IMR-90 (cell line): Measurements from ENCODE around the gene PLXND1. TPM values are rescaled to one million over a fixed set of nuclear protein-coding genes. Genes with fewer than 3 reads are reported as not detected.

Experiments used
- ATAC-seq: fragments of 200-7000 bp; cut with Tn5 transposase; 2 replicates; pipeline ENCODE4 v1.9.1; 2020; ENCODE audit warnings: low read depth, mild to moderate bottlenecking, moderate library complexity
- BruUV-seq: library from RNA; stranded (reverse); fragments of 400-500 nt; replicated peaks from 2 replicates; lab custom pipeline; 2021; lab: Mats Ljungman, UMichigan
- CTCF ChIA-PET: fragments of 300-600 bp; formaldehyde crosslinking; extraction: SDS; loops from one replicate; lab custom pipeline; 2021; ENCODE audit warnings: antibody characterized with exemption; lab: Yijun Ruan, JAX
- POLR2A ChIA-PET: fragments of 300-600 bp; sonication (Branson Sonifier 250); formaldehyde crosslinking; loops from one replicate; lab custom pipeline; 2022; ENCODE audit warnings: antibody characterized with exemption; ENCODE audit not compliant: unreplicated experiment; lab: Charles Lee
- DNase-seq: peaks from one replicate; pipeline ENCODE4 v3.0.0; 2013
- H2AFZ ChIP-seq: replicated peaks from 2 replicates; pipeline ENCODE3; 2013; ENCODE audit warnings: low read length, mild to moderate bottlenecking; ENCODE audit not compliant: poor library complexity
- H2AK5ac ChIP-seq: 2 replicates; pipeline ENCODE4 v1.6.1; 2013; ENCODE audit warnings: low read depth, low read length, inconsistent platforms
- H2AK9ac ChIP-seq: replicated peaks from 2 replicates; pipeline ENCODE3; 2013; ENCODE audit warnings: mild to moderate bottlenecking, low read depth, low read length, moderate library complexity; ENCODE audit not compliant: poor library complexity
- H2BK120ac ChIP-seq: 2 replicates; pipeline ENCODE4 v1.6.1; 2013; ENCODE audit warnings: low read depth, low read length, inconsistent platforms
- H2BK15ac ChIP-seq: 3 replicates; pipeline ENCODE4 v1.6.1; 2013; ENCODE audit warnings: low read depth, low read length, inconsistent platforms
- H2BK20ac ChIP-seq: 2 replicates; pipeline ENCODE4 v1.6.1; 2013; ENCODE audit warnings: low read depth, mild to moderate bottlenecking, inconsistent platforms, low read length, moderate library complexity
- H2BK5ac ChIP-seq: 2 replicates; pipeline ENCODE4 v1.6.1; 2013; ENCODE audit warnings: mild to moderate bottlenecking, low read depth, low read length, inconsistent platforms; ENCODE audit not compliant: poor library complexity, severe bottlenecking
- H3K14ac ChIP-seq: replicated peaks from 2 replicates; pipeline ENCODE4 v1.6.1; 2013; ENCODE audit warnings: low read depth, low read length, inconsistent platforms
- H3K18ac ChIP-seq: 2 replicates; pipeline ENCODE4 v1.6.1; 2013; ENCODE audit warnings: low read depth, low read length, control low read depth
- H3K23ac ChIP-seq: 2 replicates; pipeline ENCODE4 v1.6.1; 2013; ENCODE audit warnings: low read depth, low read length, inconsistent platforms
- H3K27ac ChIP-seq: 2 replicates; pipeline ENCODE4 v1.5.1; 2013; ENCODE audit warnings: mild to moderate bottlenecking, control low read depth, low read length; ENCODE audit not compliant: insufficient read depth
- H3K27me3 ChIP-seq: 2 replicates; pipeline ENCODE4 v1.6.1; 2013; ENCODE audit warnings: low read length; ENCODE audit not compliant: control insufficient read depth, insufficient read depth
- H3K36me3 ChIP-seq: 2 replicates; pipeline ENCODE4 v1.6.1; 2013; ENCODE audit warnings: low read length, mixed read lengths; ENCODE audit not compliant: control insufficient read depth, insufficient read depth
- H3K4ac ChIP-seq: 2 replicates; pipeline ENCODE4 v1.6.1; 2013; ENCODE audit warnings: low read depth, low read length, inconsistent platforms
- H3K4me1 ChIP-seq: 2 replicates; pipeline ENCODE4 v1.6.1; 2013; ENCODE audit warnings: low read length, mixed read lengths; ENCODE audit not compliant: control insufficient read depth, insufficient read depth
- H3K4me2 ChIP-seq: 2 replicates; pipeline ENCODE4 v1.6.1; 2013; ENCODE audit warnings: low read depth, mild to moderate bottlenecking, control low read depth, low read length, moderate library complexity
- H3K4me3 ChIP-seq: 2 replicates; pipeline ENCODE4 v1.5.1; 2013; ENCODE audit warnings: low read depth, mild to moderate bottlenecking, control low read depth, low read length, moderate library complexity; ENCODE audit not compliant: insufficient read depth
- H3K56ac ChIP-seq: 2 replicates; pipeline ENCODE4 v1.6.1; 2013; ENCODE audit warnings: low read length, inconsistent platforms; ENCODE audit not compliant: insufficient read depth; ENCODE audit errors: extremely low read depth
- H3K79me1 ChIP-seq, 2 experiments: 2 replicates each; pipeline ENCODE4 v1.6.1; 2013; ENCODE audit warnings: low read length in 2 of 2, inconsistent platforms in 1 of 2, low read depth in 1 of 2
- H3K9ac ChIP-seq: 2 replicates; pipeline ENCODE4 v1.6.1; 2013; ENCODE audit warnings: low read depth, low read length, control low read depth
- H3K9me1 ChIP-seq: 2 replicates; pipeline ENCODE4 v1.6.1; 2013; ENCODE audit warnings: low read length, inconsistent platforms; ENCODE audit not compliant: insufficient read depth
- H3K9me3 ChIP-seq: 2 replicates; pipeline ENCODE4 v1.6.1; 2013; ENCODE audit warnings: low read length; ENCODE audit not compliant: control insufficient read depth, insufficient read depth
- H4K20me1 ChIP-seq: 2 replicates; pipeline ENCODE4 v1.6.1; 2013; ENCODE audit warnings: low read length, inconsistent platforms; ENCODE audit not compliant: insufficient read depth
- H4K5ac ChIP-seq: 2 replicates; pipeline ENCODE4 v1.6.1; 2013; ENCODE audit warnings: mild to moderate bottlenecking, low read depth, low read length, control low read depth
- H4K8ac ChIP-seq, 2 experiments: 2 replicates each; pipeline ENCODE4 v1.6.1; 2013; ENCODE audit warnings: low read depth in 2 of 2, low read length in 2 of 2, control low read depth in 1 of 2, inconsistent platforms in 1 of 2
- H4K91ac ChIP-seq: 2 replicates; pipeline ENCODE4 v1.6.1; 2013; ENCODE audit warnings: low read depth, low read length, inconsistent platforms; ENCODE audit not compliant: insufficient read depth
- BHLHE40 ChIP-seq: fragments of 150-350 bp; IDR thresholded peaks from 2 replicates; pipeline ENCODE4 v1.6.1; 2016; ENCODE audit warnings: mild to moderate bottlenecking, low read depth, low read length
- RCOR1 ChIP-seq: IDR thresholded peaks from 2 replicates; pipeline ENCODE4 v1.6.1; 2012; ENCODE audit warnings: mild to moderate bottlenecking, low read length, improper control_type of control experiment; ENCODE audit not compliant: insufficient replicate concordance
- SMC3 ChIP-seq: fragments of 150-350 bp; IDR thresholded peaks from 2 replicates; pipeline ENCODE4 v1.6.1; 2016; ENCODE audit warnings: low read depth, mild to moderate bottlenecking, antibody characterized with exemption, low read length, moderate library complexity
- WGBS, 2 experiments: methylation state at CpG; one replicate each; pipeline versions ENCODE4 v1.1.5 to v1.1.7; 2013; ENCODE audit warnings: missing lambda C conversion rate in 2 of 2; ENCODE audit not compliant: insufficient read length in 1 of 2; ENCODE audit errors: extremely low coverage in 2 of 2; 5-methylcytosine and 5-hydroxymethylcytosine counted together
- dilution Hi-C: fragments of 300-500 bp; cut with HindIII; formaldehyde crosslinking; loops from one replicate; pipeline ENCODE4 v1.14.3; 2018; ENCODE audit warnings: low sequenced_read_pairs; ENCODE audit not compliant: unreplicated experiment
- in situ Hi-C: fragments of 300-500 bp; cut with MboI; formaldehyde crosslinking; loops from 3 replicates; pipeline ENCODE4 v1.14.3; 2019; ENCODE audit warnings: low sequenced_read_pairs, inconsistent platforms, mixed read lengths
- intact Hi-C: fragments of 100-400 bp; cut with micrococcal nuclease; formaldehyde crosslinking; loops from 2 replicates; pipeline ENCODE4 v1.10.0; 2022
- polyA plus RNA-seq, 3 experiments: library from polyadenylated mRNA; depleted of rRNA; stranded (reverse); fragments of >200 nt; gene quantifications; 2 replicates each; pipeline ENCODE4 v1.2.3, GENCODE V29; 2012; ENCODE audit warnings: low replicate concordance in 1 of 3
- total RNA-seq: library from RNA; depleted of rRNA; stranded (reverse); fragments of >200 nt; gene quantifications from 2 replicates; pipeline ENCODE4 v1.2.3, GENCODE V29; 2012

PLXND1 gene
- total and polyA plus RNA-seq, 2 of the 4 experiments (the other 2 are of a cell fraction) = 19.2 to 67.1 TPM

DNA sequence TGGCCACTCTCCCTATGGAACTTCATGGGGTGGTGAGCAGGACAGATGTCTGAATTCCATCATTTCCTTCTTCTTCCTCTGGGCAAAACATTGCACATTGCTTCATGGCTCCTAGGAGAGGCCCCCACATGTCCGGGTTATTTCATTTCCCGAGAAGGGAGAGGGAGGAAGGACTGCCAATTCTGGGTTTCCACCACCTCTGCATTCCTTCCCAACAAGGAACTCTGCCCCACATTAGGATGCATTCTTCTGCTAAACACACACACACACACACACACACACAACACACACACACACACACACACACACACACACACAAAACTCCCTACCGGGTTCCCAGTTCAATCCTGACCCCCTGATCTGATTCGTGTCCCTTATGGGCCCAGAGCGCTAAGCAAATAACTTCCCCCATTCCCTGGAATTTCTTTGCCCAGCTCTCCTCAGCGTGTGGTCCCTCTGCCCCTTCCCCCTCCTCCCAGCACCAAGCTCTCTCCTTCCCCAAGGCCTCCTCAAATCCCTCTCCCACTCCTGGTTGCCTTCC, 76.2 kb downstream of the PLXND1 start:
- peak; percentile 72 for ATAC-seq

More for the DNA sequence above, 76.2 kb downstream of the PLXND1 start:
- peak overlapping the region; percentile 82 for H2AFZ ChIP-seq
- TF ChIP-seq BHLHE40 = no peak
- no peak for TF ChIP-seq RCOR1
- TF ChIP-seq SMC3 = no peak
- peak overlapping the region; percentile 38 for H3K18ac ChIP-seq
- peak overlapping the region; percentile 73 for H2BK120ac ChIP-seq
- H3K27me3 ChIP-seq = no peaks in the 10 kb centered on the region
- no peaks in the 10 kb centered on the region for H3K36me3 ChIP-seq
- intact Hi-C loops = no loop called here
- H3K4ac ChIP-seq = peak overlapping the region; percentile 37
- no peaks in the 10 kb centered on the region for H4K20me1 ChIP-seq
- H2BK15ac ChIP-seq = peak overlapping the region; percentile 71; the same call in 1 of the 3 replicates
- H3K4me3 ChIP-seq = no peak overlapping the region
- peak overlapping the region; percentile 2; the same call in 1 of the 2 replicates for H3K23ac ChIP-seq
- H3K79me1 ChIP-seq = no peaks in the 10 kb centered on the region
- in situ Hi-C loops = no loop called here
- H3K4me1 ChIP-seq = peaks cover 14% of the 10 kb centered on the region
- no peak overlapping the region for H3K27ac ChIP-seq
- no peak overlapping the region for H3K56ac ChIP-seq
- H4K5ac ChIP-seq = peak overlapping the region; percentile 33
- no peak overlapping the region for H2BK5ac ChIP-seq
- DNase-seq = peak; percentile 58
- dilution Hi-C loops = no loop called here
- peak overlapping the region; percentile 65 for H4K91ac ChIP-seq
- 0 out of 2 replicates have a peak overlapping the region, but pooled peaks have one; percentile 0 for H2BK20ac ChIP-seq
- whole genome bisulfite sequencing, 2 experiments = 25% methylated on average over 2 of the region's 6 CpGs; no CpG with 5 or more reads in 1 of the 2 experiments
- H4K8ac ChIP-seq = peak overlapping the region in 1 of 2 experiments; percentile 55; a peak in 3 of 4 replicates
- no TSS peak for BruUV-seq
- ChIA-PET CTCF (no interaction called here), POLR2A (no interaction called here)
- no peaks in the 10 kb centered on the region for H3K9me3 ChIP-seq
- peaks cover 8% of the 10 kb centered on the region for H3K9me1 ChIP-seq
- peak overlapping the region; percentile 52; the same call in 1 of the 2 replicates for H3K14ac ChIP-seq
- H2AK9ac ChIP-seq = peak overlapping the region; percentile 60
- H3K9ac ChIP-seq = no peak overlapping the region
- H3K4me2 ChIP-seq = no peak overlapping the region
- H2AK5ac ChIP-seq = peak overlapping the region; percentile 75; the same call in 1 of the 2 replicates
